NCI-H748 (cell line): ENCODE data around the gene GPC5.

Experiments
- DNase-seq: peaks from one replicate; lab custom pipeline; 2025; ENCODE audit not compliant: unreplicated experiment; lab: John Stamatoyannopoulos, UW

The GPC5 gene

GRCh38 chr13:91534996-91535395 is 136.6 kb downstream of the GPC5 start:
- no peak for DNase-seq

GRCh38 chr13:91537376-91537775 is 139.0 kb downstream of the GPC5 start:
- DNase-seq, result no peak

DNA sequence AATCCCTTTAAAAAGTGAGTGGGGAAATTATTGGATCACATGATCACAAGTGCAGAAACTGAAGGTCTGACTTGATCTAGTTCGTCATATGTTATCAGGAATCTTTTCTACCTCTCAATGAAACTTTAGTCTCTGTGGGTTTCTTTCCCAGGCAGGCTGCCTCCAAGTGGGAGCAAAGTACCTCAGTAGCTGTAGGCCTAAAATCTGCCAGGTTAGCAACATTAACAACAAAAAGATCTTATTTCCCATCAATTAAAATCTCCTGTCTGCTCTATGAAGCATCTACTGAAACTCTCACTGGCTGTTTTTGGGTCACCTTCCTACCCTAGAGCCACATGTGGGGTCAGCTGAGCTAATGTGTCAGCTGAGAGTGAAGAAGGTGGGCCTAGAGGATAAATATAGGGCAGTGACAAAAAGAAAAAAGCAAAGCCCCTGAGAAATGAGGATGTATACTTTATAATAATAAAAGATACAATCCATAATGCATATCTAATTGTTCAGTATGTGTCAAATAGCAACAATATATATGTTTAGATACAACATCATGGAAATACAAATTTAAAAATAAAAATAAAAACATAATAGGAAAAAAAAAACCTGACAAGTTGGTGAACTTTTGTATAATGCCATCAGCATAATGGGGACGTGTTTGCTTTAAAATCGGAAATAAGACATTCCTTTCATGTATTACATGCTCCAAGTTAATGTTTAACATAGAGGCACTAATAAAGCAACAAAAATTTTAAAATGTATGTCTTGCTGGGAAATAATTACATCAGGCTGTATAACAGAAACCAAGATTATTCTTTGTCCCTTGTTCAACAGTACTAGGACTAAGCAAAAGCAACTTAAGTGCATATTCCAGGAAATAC is 141.1 kb downstream of the GPC5 start:
- DNase-seq, result no peak

GRCh38 chr13:91540158-91540736 is 141.8 kb downstream of the GPC5 start:
- DNase-seq, result no peak

- no peak for DNase-seq
These were observed 146.3 kb downstream of the GPC5 start for GRCh38 chr13:91544723-91545122.

- no peak for DNase-seq
These were observed 148.5 kb downstream of the GPC5 start for GRCh38 chr13:91546900-91547299.

GRCh38 chr13:91553584-91553983 is 155.2 kb downstream of the GPC5 start:
- no peak for DNase-seq

DNA sequence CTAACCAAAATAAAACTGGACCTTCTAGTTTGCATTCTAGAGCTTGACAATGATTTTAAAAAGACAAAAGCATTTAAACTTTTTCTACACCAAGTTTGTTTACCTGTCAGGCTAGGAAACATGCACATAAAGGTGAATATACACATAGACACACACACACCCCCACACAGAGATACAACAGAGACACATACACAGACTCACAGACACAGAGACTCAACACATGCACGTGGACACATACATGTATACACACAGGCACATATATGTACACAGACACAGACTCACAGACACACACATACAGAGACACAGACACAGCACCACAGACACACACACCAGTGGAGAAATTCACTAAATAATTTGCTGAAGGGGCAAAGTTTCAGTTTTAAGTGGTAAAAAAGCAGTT is 155.7 kb downstream of the GPC5 start:
- no peak for DNase-seq

- DNase-seq, result no peak
These were observed 159.1 kb downstream of the GPC5 start for GRCh38 chr13:91557328-91558090.

GRCh38 chr13:91563799-91564198 is 165.4 kb downstream of the GPC5 start:
- DNase-seq, result no peak

- no peak for DNase-seq
These were observed 166.0 kb downstream of the GPC5 start for GRCh38 chr13:91564396-91564795.

- no peak for DNase-seq
These were observed 166.9 kb downstream of the GPC5 start for GRCh38 chr13:91565296-91565695.

GRCh38 chr13:91567485-91568207 is 169.2 kb downstream of the GPC5 start:
- DNase-seq, result no peak

GRCh38 chr13:91571681-91572080 is 173.3 kb downstream of the GPC5 start:
- no peak for DNase-seq

DNA sequence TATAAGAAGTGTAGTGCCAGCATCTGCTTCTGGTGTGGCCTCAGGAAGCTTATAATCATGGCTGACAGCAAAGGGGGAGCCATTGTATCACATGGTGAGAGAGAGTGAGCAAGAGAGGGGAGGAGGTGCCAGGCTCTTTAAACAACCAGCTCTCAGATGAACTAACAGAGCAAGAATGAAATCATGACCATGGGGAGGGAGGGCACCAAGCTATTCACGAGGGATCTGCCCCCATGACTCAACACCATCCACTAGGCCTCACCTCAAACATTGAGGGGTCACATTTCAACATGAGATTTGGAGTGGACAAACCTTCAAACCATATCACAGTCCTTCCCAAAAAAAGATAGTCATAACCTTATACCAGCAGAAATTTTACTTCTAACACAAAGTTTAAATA is 174.0 kb downstream of the GPC5 start:
- no peak for DNase-seq

GRCh38 chr13:91572944-91573598 is 174.7 kb downstream of the GPC5 start:
- DNase-seq, result no peak

- no peak for DNase-seq
These were observed 176.3 kb downstream of the GPC5 start for GRCh38 chr13:91574766-91575165.

GRCh38 chr13:91576590-91576989 is 178.2 kb downstream of the GPC5 start:
- no peak for DNase-seq

GRCh38 chr13:91579320-91579719 is 180.9 kb downstream of the GPC5 start:
- DNase-seq, result no peak

DNA sequence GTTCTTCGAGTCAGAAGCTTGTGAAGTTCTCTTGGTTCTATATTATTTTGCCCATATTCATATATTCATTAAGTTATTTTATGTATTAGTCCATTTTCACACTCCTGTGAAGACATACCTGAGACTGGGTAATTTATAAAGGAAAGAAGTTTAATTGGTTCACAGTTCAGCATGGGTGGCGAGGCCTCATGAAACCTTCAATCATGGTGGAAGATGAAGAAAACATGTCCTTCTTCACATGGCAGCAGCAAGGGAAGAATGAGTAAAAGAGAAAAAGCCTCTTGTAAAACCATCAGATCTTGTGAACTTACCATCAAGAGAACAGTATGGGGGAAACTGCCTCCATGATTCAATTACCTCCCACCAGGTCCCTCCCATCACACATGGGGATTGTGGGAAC is 182.3 kb downstream of the GPC5 start:
- DNase-seq, result no peak

DNA sequence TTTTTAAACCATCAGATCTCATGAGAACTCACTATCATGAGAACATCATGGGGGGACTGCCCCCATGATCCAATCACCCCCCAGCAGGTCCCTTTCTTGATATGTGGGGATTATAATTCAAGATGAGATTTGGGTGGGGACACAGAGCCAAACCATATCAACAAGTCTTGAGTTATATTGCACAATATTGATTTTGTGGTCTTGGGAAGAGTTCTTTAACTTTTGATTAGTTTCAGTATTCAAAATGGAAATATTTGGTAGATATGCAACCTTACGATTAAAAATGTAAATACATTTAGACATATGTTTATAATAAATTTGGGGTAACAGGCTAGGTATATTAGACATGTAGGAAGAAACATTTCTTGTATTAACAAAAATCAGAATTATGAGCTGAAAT is 188.2 kb downstream of the GPC5 start:
- DNase-seq, result no peak
